GM15510 (cell line): ENCODE data around the gene IRF1.

ENCODE experiments used
- POLR2A ChIP-seq: IDR thresholded peaks from 3 replicates; pipeline ENCODE4 v1.6.1; 2011; ENCODE audit warnings: borderline replicate concordance; ENCODE audit not compliant: insufficient read length; ENCODE audit errors: extremely low read depth

The IRF1 gene

GRCh38 chr5:132446621-132447020, 44.0 kb downstream of the IRF1 start:
- TF ChIP-seq POLR2A = no peak

GRCh38 chr5:132445930-132446329, 44.6 kb downstream of the IRF1 start:
- TF ChIP-seq POLR2A = no peak

DNA sequence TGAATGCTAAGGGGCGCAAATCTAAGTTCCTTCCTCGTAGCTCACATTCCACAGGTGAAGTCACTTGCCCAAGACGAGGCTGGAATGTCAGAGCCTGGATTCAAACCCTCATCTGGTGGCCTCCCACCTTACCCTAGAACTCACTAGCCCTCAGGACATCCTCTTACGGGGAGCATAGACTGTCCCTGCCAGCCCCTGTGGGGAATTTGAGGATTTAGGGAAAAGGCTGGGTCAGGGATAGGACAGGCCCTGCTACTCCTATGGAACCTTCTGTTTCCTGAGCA, 45.0 kb downstream of the IRF1 start:
- TF ChIP-seq POLR2A = no peak

- TF ChIP-seq POLR2A = no peak
Measured at GRCh38 chr5:132444841-132445639, 45.5 kb downstream of the IRF1 start.

GRCh38 chr5:132444061-132444460, 46.5 kb downstream of the IRF1 start:
- no peak for TF ChIP-seq POLR2A

GRCh38 chr5:132439521-132440089, 51.0 kb downstream of the IRF1 start:
- no peak for TF ChIP-seq POLR2A

- no peak for TF ChIP-seq POLR2A
Measured at GRCh38 chr5:132438917-132439316, 51.7 kb downstream of the IRF1 start.

DNA sequence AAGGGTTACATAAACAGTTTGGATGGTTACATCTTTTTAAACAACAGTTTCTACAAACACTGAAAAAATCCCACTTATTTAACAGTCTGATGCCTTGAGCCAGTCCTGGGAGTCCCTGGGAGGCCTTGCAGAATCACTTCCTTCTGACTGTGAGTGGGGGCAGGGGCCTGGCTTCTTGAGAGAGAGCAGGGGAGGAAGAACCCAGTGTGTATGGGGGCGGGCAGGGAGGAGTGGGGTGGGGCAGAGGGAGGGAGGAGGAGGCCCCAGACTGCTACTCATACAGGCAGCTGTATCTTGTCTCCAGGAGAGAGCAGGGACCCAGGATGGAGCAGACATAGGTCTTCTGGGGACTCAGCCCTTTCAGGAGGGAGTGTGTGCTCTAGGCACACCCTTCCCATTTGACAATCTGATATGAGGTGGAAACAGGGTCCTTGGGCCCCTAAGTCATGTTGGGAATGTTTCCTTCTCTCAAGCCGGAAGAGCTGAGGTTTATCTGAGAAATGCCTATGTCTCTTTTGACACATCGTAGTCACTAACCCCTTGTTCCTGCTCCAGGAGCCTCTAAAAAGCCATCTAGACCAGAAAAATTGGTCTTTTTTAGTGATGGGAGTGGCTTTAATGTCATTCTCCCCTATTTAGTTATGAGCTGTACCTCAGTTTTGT, 52.8 kb downstream of the IRF1 start:
- peak; percentile 29 for TF ChIP-seq POLR2A

DNA sequence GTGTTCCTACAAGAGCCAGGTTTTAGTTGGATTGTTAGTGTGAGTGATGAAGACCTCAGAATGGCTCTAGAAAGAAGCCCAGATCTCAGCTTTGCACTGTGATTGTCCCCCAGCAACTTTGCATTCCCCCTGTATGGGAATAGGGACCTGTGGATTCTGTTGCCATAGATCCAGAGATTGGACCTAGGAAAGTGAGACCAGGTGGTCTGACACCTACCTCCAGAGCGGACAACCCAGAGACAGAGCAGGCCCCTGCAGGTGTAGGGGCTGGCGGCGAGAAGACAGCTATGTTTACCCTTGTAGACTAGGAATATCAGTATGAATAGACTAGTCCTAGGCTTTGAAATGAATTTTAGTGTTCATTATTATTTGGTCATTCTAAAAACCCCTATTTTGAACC, 53.6 kb downstream of the IRF1 start:
- no peak for TF ChIP-seq POLR2A

GRCh38 chr5:132435886-132436285, 54.7 kb downstream of the IRF1 start:
- TF ChIP-seq POLR2A = no peak

DNA sequence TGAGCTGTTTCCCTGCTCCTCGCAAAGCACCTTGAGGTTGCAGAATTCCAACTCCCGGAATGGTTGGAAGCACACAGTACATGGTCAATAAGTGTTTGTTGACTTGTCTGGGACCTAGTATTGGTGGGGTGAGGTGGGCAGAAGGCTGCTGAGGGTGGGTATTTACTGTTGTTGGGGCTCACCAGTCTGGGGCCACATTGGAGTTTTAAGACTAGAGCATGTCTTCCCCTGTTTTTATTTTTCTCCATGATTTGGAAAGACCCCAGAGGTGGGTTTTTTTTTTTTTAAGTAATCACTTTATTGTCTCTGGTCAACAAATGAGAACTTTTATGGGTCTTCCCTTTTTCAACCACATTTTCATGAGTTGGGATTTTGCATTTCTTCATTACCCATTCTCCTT, 55.1 kb downstream of the IRF1 start:
- TF ChIP-seq POLR2A = no peak

- TF ChIP-seq POLR2A = no peak
Measured at GRCh38 chr5:132434416-132435286, 55.9 kb downstream of the IRF1 start.

DNA sequence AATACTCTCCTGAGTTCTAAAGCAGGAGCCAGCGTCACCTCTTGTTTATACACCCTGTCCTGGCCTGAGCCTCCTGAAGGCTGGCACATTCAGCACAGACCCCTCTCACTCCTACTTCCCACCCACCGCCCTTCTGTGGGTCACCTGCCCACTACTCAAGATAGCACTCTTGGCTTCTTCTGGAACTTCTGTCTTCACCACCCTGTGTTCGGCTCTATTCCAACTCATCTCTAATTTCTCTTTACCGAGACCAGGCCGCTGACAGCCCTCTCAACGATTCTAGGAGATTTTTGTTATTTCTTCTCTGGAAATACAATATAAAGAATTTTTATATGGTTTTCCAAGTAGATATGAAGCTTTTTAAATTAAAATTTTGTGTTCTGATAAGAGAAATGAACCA, 57.4 kb downstream of the IRF1 start:
- TF ChIP-seq POLR2A = no peak

DNA sequence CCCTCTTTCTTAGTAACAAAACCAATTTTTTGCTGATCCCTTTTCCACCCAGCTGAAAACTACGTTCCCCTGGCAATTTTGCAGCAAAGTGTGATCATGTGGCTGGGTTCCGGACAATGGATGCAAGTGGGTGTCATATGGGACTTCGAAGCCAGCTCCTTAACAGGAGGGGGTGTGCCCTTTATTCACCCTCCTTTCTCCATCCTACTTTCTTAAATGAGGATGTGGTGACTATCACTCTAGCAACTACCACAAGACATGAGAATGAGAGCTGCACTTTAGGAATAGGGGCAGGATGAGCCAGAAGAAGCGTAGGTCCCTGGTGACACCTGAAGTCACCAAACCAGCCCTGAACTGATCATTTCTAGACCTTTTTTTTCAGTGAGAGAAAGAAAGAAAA, 58.9 kb downstream of the IRF1 start:
- no peak for TF ChIP-seq POLR2A
